GM12878 (cell line): ENCODE data around the gene CFAP74. TPM values are rescaled to one million over a fixed set of nuclear protein-coding genes. Genes with fewer than 3 reads are reported as not detected.
A peak's percentile ranks its signal among the peaks of the same experiment; 100 is the strongest.

Experiments
- ATAC-seq: fragments of 200-7000 bp; cut with Tn5 transposase; 3 replicates; pipeline ENCODE4 v1.9.1; 2020; ENCODE audit warnings: mild to moderate bottlenecking, moderate library complexity
- BruUV-seq: library from RNA; stranded (reverse); fragments of 400-500 nt; replicated peaks from 2 replicates; lab custom pipeline; 2021; lab: Mats Ljungman, UMichigan
- CTCF ChIA-PET: fragments of 300-600 bp; sonication (Branson Sonifier 250); formaldehyde crosslinking; extraction: SDS; loops from one replicate; lab custom pipeline; 2021; ENCODE audit warnings: inconsistent platforms; lab: Yijun Ruan, JAX
- POLR2A ChIA-PET: fragments of 350-600 bp; formaldehyde crosslinking; extraction: SDS; loops from one replicate; lab custom pipeline; 2021; ENCODE audit warnings: inconsistent platforms; lab: Charles Lee
- RAD21 ChIA-PET: fragments of 300-600 bp; sonication (Branson Sonifier 250); formaldehyde crosslinking; loops from one replicate; lab custom pipeline; 2023; ENCODE audit warnings: antibody characterized with exemption; ENCODE audit not compliant: unreplicated experiment; lab: Charles Lee
- SMC1A ChIA-PET: fragments of 300-600 bp; sonication (Branson Sonifier 250); formaldehyde crosslinking; loops from one replicate; lab custom pipeline; 2023; ENCODE audit not compliant: unreplicated experiment, uncharacterized antibody; lab: Charles Lee
- DNase-seq: peaks from one replicate; pipeline ENCODE4 v3.0.0-alpha.2; 2011; ENCODE audit warnings: low read depth, low spot score
- FAIRE-seq: peaks from 3 replicates; lab custom pipeline; 2011; peaks lifted over from hg19 to GRCh38; lab: Jason Lieb, UNC
- H2AFZ ChIP-seq: 2 replicates; pipeline ENCODE4 v1.6.0; 2011; ENCODE audit warnings: low read depth, low read length, control low read depth; ENCODE audit not compliant: control insufficient read depth
- H3K27ac ChIP-seq: 2 replicates; pipeline ENCODE4 v1.5.1; 2011; ENCODE audit warnings: control low read depth; ENCODE audit not compliant: control insufficient read depth, insufficient read depth
- H3K27me3 ChIP-seq, 2 experiments: replicated peaks in 1 of 2; 2 replicates each; pipeline versions ENCODE4 v1.6.0 to v1.6.1; 2011; ENCODE audit warnings: low read length in 1 of 2; ENCODE audit not compliant: control insufficient read depth in 2 of 2, insufficient read depth in 2 of 2
- H3K36me3 ChIP-seq, 2 experiments: 2 replicates each; pipeline ENCODE4 v1.5.1; 2011; ENCODE audit warnings: low read length in 1 of 2; ENCODE audit not compliant: control insufficient read depth in 2 of 2, insufficient read depth in 2 of 2
- H3K4me1 ChIP-seq: 2 replicates; pipeline ENCODE4 v1.6.1; 2011; ENCODE audit warnings: mild to moderate bottlenecking, low read length, moderate library complexity, mixed read lengths; ENCODE audit not compliant: control insufficient read depth, insufficient read depth
- H3K4me2 ChIP-seq: 2 replicates; pipeline ENCODE4 v1.6.0; 2011; ENCODE audit warnings: control low read depth; ENCODE audit not compliant: control insufficient read depth, insufficient read depth
- H3K4me3 ChIP-seq: fragments of 200-600 bp; sonication (generic); 2 replicates; pipeline ENCODE4 v1.5.1; 2016
- H3K79me2 ChIP-seq: 2 replicates; pipeline ENCODE4 v1.6.0; 2011; ENCODE audit warnings: low read length; ENCODE audit not compliant: control insufficient read depth, insufficient read depth
- H3K9ac ChIP-seq: 2 replicates; pipeline ENCODE4 v1.8.0; 2011; ENCODE audit warnings: low read length, control low read depth, mixed read lengths; ENCODE audit not compliant: control insufficient read depth, insufficient read depth
- H3K9me3 ChIP-seq: replicated peaks from 3 replicates; pipeline ENCODE4 v1.5.1; 2011; ENCODE audit warnings: mild to moderate bottlenecking, low read length; ENCODE audit not compliant: control insufficient read depth, insufficient read depth
- H4K20me1 ChIP-seq: 2 replicates; pipeline ENCODE4 v1.6.0; 2011; ENCODE audit not compliant: control insufficient read depth, insufficient read depth
- BACH1 ChIP-seq: fragments of 450-650 bp; IDR thresholded peaks from 2 replicates; pipeline ENCODE4 v1.6.1; 2017; ENCODE audit warnings: mild to moderate bottlenecking, borderline replicate concordance
- CUX1 ChIP-seq: IDR thresholded peaks from 2 replicates; pipeline ENCODE4 v1.6.1; 2012; ENCODE audit warnings: improper control_type of control experiment, low read depth, low read length; ENCODE audit not compliant: insufficient replicate concordance
- EED ChIP-seq: sonication (generic); IDR thresholded peaks from 2 replicates; pipeline ENCODE4 v1.6.1; 2016; ENCODE audit warnings: antibody characterized with exemption, low read depth
- GATAD2B ChIP-seq: fragments of 450-650 bp; conservative IDR thresholded peaks from 2 replicates; pipeline ENCODE4 v1.6.1; 2017; ENCODE audit warnings: low read depth, mild to moderate bottlenecking, moderate library complexity
- IKZF1 ChIP-seq: fragments of 450-650 bp; conservative IDR thresholded peaks from 2 replicates; pipeline ENCODE4 v1.6.1; 2017; ENCODE audit warnings: antibody characterized with exemption, mild to moderate bottlenecking
- LARP7 ChIP-seq: fragments of 450-650 bp; IDR thresholded peaks from 2 replicates; pipeline ENCODE4 v1.6.1; 2017; ENCODE audit warnings: mild to moderate bottlenecking
- MXI1 ChIP-seq: fragments of 150-350 bp; IDR thresholded peaks from 2 replicates; pipeline ENCODE4 v1.6.1; 2011; ENCODE audit warnings: low read depth, mild to moderate bottlenecking, inconsistent platforms, low read length, improper control_type of control experiment
- NKRF ChIP-seq: fragments of 450-650 bp; conservative IDR thresholded peaks from 2 replicates; pipeline ENCODE4 v1.6.1; 2017; ENCODE audit warnings: mild to moderate bottlenecking, moderate library complexity
- SIN3A ChIP-seq: IDR thresholded peaks from 2 replicates; pipeline ENCODE4 v1.6.1; 2012; ENCODE audit warnings: low read depth, low read length, improper control_type of control experiment
- SUPT20H ChIP-seq: IDR thresholded peaks from 2 replicates; pipeline ENCODE4 v1.6.1; 2011; ENCODE audit warnings: low read depth, mild to moderate bottlenecking, low read length, moderate library complexity, borderline replicate concordance; ENCODE audit not compliant: control insufficient read depth
- WRNIP1 ChIP-seq: IDR thresholded peaks from 2 replicates; pipeline ENCODE4 v1.6.1; 2011; ENCODE audit warnings: low read depth, low read length, improper control_type of control experiment, borderline replicate concordance
- YY1 ChIP-seq: IDR thresholded peaks from 2 replicates; pipeline ENCODE4 v1.6.1; 2011; ENCODE audit warnings: low read depth, mild to moderate bottlenecking, low read length
- WGBS: methylation state at CpG from one replicate; pipeline ENCODE4 v1.1.6; 2016; ENCODE audit warnings: low lambda C conversion rate; ENCODE audit not compliant: insufficient replicate concordance, insufficient coverage; ENCODE audit errors: missing lambda C conversion rate; 5-methylcytosine and 5-hydroxymethylcytosine counted together
- in situ Hi-C: fragments of 300-500 bp; cut with MboI; formaldehyde crosslinking; loops from 9 replicates; pipeline ENCODE4 v1.14.3; 2018; ENCODE audit warnings: mixed read lengths
- intact Hi-C: fragments of 100-400 bp; cut with micrococcal nuclease; formaldehyde crosslinking; loops from one replicate; pipeline ENCODE4 v1.14.2; 2022; ENCODE audit not compliant: unreplicated experiment
- polyA plus RNA-seq, 11 experiments: library from polyadenylated mRNA; depleted of rRNA in 4 of 11; unstranded in 6 of 11; stranded (reverse) in 5 of 11; fragments of >200 nt; fragmentation: Nextera tagmentation in 4 of 11; fragmentation: Illumina TruSeq in 1 of 11; extraction: Ambion mirVana in 4 of 11; extraction: Trizol in 1 of 11; gene quantifications; 1 replicate in 1 of 11; 2 replicates in 10 of 11; pipeline versions ENCODE4 v1.2.1 to v1.2.3, GENCODE V29; 2011 to 2016; ENCODE audit warnings: inconsistent platforms in 2 of 11, missing spikeins in 2 of 11, low read depth in 1 of 11
- total RNA-seq, 4 experiments: library from RNA; depleted of rRNA in 3 of 4; stranded (reverse); fragments of >200 nt in 3 of 4; fragmentation: Illumina TruSeq in 1 of 4; extraction: Trizol in 1 of 4; gene quantifications; 2 replicates each; pipeline versions ENCODE4 v1.2.1 to v1.2.3, GENCODE V29; 2013 to 2021

CFAP74 gene
- total and polyA plus RNA-seq, 10 of the 15 experiments (the other 5 are each of a cell fraction or from before 2014, with no cell fraction given) = 0.01 TPM; not detected in 9

- ChIA-PET RAD21 (no interaction called here), POLR2A (no interaction called here), CTCF (interaction anchor here (0.7 kb wide), 1 partner anchor 46 kb away, joined by 3 read pairs; no protein-coding TSS in a partner anchor), SMC1A (interaction anchor here (0.9 to 2.7 kb wide), 3 partner anchors 26 to 110 kb away, joined by 3 to 14 read pairs (median 7); no protein-coding TSS in a partner anchor)
- in situ Hi-C loops (no loop called here), intact Hi-C loops (loop anchor here (5.0 kb wide), 2 partner anchors 48 to 113 kb away; partner anchors contain the start of gene NADK)
- Histone ChIP-seq H3K27ac (peak overlapping the region; percentile 84), H3K4me2 (peak overlapping the region; percentile 17; the same call in 1 of the 2 replicates), H3K4me3 (peak overlapping the region; percentile 97), H3K4me1 (peaks cover 21% of the 10 kb centered on the region), H4K20me1 (no peaks in the 10 kb centered on the region), H3K9ac (peak overlapping the region; percentile 92), H3K9me3 (no peaks in the 10 kb centered on the region), H2AFZ (no peak overlapping the region; the same call in 1 of the 2 replicates), H3K36me3 (no peaks in the 10 kb centered on the region), H3K79me2 (peaks cover 57% of the 10 kb centered on the region), H3K27me3 (no peaks in the 10 kb centered on the region)
- BruUV-seq = no TSS peak
- ATAC-seq = peak; percentile 49
- WGBS = 1% methylated on average over 54 of the region's 88 CpGs
- no peak for FAIRE-seq
- DNase-seq = no peak
- TF ChIP-seq CUX1 (no peak), WRNIP1 (no peak), BACH1 (peak; percentile 62), YY1 (peak; percentile 89), SIN3A (peak; percentile 47), IKZF1 (peak; percentile 82), MXI1 (0 out of 2 replicates have a peak, but pooled peaks have one; percentile 26), SUPT20H (no peak), LARP7 (peak; percentile 89), NKRF (peak; percentile 95), GATAD2B (peak; percentile 89), EED (0 out of 2 replicates have a peak, but pooled peaks have one; percentile 5)
Observed at GRCh38 chr1:1889847-1890505, 113.6 kb downstream of the CFAP74 start.
